Right lobe of liver (tissue), 4 donors: Measurements from ENCODE around the gene FLRT1.

Source experiments
- POLR2A ChIP-seq: fragments of 450-650 bp; IDR thresholded peaks from one replicate; pipeline ENCODE4 v1.6.1; 2017; ENCODE audit warnings: antibody characterized with exemption, mild to moderate bottlenecking
- TF ChIP-seq, protein P1 (sequence below), 4 donors: fragments of 200-600 bp in 3 of 4; fragments of 450-650 bp in 1 of 4; IDR thresholded peaks; one replicate each; pipeline versions ENCODE4 v1.5.1 to v1.8.0; 2016 to 2022; ENCODE audit warnings: antibody characterized with exemption in 4 of 4, mild to moderate bottlenecking in 2 of 4
- donor health status: DM: no; HTN: no; CAD: no.
- donor health status: DM: no; HTN: no; CAD: no.
- donor health status: DM: no; HTN: yes; CAD: no.

DNA sequence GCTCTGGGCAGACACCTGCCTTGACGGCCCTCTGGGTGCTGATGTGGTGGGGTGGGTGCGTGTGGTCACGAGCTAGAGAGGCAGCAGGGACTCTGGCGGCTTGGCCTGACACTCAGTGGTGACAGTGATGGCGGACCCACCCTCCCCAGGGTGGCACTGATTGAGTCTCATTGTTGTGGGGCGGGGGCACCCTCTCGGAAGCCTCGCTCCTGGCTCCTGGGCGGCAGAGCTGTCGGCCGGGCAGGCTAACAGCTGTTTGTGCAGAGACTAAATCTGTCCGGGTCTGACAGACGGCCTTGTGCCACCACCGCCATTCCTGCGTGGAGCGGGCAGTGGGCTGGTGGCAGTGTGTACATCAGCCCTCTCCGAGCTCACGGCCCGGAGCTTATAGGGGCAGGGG is 15.6 kb downstream of the FLRT1 start:
- TF ChIP-seq, protein P1, sequence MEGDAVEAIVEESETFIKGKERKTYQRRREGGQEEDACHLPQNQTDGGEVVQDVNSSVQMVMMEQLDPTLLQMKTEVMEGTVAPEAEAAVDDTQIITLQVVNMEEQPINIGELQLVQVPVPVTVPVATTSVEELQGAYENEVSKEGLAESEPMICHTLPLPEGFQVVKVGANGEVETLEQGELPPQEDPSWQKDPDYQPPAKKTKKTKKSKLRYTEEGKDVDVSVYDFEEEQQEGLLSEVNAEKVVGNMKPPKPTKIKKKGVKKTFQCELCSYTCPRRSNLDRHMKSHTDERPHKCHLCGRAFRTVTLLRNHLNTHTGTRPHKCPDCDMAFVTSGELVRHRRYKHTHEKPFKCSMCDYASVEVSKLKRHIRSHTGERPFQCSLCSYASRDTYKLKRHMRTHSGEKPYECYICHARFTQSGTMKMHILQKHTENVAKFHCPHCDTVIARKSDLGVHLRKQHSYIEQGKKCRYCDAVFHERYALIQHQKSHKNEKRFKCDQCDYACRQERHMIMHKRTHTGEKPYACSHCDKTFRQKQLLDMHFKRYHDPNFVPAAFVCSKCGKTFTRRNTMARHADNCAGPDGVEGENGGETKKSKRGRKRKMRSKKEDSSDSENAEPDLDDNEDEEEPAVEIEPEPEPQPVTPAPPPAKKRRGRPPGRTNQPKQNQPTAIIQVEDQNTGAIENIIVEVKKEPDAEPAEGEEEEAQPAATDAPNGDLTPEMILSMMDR (IDR thresholded peaks at IDR 0.05), result no peak
- TF ChIP-seq POLR2A, result no peak
